DMS79 (cell line): ENCODE data around the gene TWF2.
"Not testable (repeated sequence)": the region's sequence is repeated elsewhere in the genome, so short reads cannot be mapped to it uniquely, and the experiment has no call there.

ENCODE experiments used
- DNase-seq: peaks from one replicate; lab custom pipeline; 2025; lab: John Stamatoyannopoulos, UW

TWF2 gene

DNA sequence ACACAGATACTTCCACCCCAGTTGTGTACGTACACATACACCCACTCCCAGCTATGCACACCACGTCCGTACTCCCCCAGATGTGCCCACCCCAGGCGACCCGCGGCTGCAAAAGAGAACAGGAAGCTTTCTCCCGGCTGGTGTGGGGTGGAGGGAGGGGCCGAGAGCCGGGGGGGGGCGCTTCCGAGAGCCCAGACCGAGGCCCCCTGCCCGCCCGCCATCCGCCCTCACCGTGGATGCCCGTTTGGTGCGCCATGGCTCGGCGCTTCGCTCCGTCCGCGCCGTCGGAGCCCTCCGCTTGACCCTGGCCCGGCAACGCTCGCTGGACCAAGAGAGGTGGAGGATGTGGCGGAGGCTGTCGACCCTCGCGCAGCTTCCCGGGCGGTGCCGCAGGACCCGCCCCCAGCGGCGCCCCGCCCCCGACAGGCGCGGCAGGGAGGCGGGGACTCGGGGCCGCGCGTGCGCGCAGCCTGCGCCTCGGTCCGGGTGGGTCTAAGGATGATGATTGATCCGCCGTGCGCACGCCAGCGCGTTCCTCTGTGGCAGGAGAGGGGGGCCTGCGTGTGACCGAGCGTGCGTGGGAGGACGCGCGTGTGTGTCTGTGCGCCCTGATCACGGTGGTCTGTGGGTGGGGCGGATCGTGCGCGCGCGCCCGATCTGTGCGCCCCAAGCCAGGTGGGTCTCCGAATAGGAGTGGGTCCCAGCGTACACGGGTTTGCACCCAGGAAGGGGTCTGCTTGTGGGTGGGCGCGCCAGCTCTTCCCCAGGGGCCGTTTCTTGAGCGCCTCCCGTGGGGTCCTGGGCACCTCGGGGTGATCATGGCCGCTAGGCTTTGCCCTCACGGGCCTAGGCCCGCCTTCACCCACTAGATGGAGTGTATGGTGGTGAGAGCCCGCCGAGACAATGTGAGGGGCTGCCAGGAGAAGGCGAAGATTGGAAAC is at the start of gene TWF2:
TWF2 (minus strand) TSS at position 398 of the 941 bp plus-strand sequence; CDS start at position 256, 142 bp downstream.
- DNase-seq: no peak

DNA sequence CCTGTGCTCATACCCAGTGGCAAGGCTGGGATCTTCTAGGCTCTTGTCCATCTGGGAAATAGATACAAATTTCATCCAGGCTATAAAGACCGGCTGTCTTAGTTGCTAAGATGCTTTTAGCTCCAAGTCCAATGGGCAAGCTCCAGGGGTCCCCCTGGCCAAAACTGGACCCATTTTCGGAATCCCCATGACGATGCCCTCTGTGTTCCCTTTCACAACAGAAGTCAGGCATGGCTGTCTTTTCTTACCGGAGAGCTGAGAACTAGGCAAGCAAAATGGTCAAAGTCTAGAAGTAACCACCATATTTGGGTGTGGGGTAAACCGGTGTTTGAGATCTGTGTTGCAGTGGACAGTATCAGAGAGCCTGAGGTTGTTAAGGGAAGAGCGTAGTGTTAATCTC is 49.7 kb upstream of the TWF2 start:
- no peak for DNase-seq

DNA sequence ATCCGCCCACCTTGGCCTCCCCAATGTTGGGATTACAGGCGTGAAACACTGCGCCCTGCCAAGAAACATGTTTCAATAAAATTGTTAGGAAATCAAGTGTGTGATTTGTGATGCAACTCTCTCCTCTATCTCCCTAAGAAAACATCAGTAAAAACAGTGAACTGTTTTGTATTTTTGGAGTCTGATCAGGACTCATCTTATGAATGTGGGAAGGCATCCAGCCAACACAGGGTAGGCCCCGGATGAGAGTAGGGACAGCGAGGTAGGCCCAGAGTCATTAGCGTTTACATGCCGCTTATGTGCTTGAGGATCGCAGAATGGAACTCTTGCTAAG is 47.8 kb upstream of the TWF2 start:
- DNase-seq: no peak

DNA sequence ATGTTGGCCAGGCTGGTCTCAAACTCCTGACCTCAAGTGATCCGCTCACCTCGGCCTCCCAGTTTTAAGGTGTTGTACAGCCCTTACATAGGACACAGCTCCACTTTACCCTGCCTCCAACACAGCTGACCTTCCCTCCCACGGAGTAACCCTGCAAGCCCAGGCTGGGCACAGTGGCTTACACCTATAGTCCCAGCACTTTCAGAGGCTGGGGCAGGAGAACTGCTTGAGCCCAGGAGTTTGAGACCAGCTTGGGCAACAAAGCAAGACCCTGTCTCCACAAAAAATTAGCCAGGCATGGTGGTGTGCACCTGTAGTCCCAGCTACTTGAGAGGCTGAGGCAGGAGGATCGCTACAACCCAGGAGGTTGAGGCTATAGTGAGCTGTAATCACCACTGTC is 45.1 kb upstream of the TWF2 start:
- not testable (repeated sequence) for DNase-seq

DNA sequence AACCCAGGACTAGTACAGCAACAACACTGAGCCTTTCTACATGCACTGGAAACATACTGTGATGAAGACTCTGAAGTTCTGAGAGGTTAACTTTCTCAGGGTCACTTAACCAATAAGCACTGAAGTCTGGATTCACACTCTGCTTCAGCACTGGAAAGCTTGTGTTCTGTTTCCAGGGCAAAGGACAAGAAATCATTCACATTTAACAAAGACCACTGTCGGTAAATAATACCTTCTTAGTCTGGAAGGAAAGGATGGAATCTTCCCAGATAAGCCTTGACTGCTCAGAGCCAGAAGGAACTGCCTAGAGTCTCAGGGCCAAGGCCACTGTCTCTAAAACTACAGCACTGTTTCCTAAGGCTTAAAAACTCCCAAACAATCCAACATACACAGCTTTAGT is 44.3 kb upstream of the TWF2 start:
- DNase-seq: no peak

DNA sequence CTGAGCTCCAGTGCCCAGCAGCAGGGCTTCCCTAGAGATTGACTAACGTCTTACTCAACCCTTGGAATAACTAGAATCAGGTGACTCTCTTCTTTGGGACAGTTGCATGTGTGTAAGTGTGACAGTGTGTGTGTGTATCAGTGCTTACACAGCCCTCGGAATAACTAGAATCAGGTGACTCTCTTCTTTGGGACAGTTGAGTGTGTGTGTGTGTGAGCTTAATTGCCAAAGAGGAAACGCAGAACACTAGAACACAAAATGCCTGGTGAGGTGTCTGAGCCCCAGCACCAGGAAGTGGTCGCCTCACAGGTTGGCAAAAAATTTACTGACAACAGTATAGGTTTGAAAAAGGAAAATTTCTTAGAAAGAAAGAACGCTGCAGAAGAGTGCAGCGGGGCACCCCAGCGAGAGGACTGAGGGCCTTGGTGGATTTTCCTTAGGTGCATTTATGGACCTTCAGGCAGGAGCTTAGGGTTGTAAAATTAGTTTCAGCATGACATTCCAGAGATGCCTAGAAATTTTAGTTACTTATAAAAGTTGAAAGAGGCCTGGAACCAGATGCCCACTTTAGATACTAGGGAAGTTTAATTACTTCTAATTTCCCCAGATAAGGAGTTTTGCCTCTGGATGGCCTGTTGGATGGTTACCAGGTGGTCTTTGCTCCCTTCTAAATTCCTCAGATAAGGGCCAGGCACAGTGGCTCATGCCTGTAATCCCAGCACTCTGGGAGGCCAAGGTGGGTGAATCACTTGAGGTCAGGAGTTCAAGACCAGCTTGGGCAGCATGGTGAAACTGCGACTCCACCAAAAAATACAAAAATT is 43.2 kb upstream of the TWF2 start:
- DNase-seq: no peak

DNA sequence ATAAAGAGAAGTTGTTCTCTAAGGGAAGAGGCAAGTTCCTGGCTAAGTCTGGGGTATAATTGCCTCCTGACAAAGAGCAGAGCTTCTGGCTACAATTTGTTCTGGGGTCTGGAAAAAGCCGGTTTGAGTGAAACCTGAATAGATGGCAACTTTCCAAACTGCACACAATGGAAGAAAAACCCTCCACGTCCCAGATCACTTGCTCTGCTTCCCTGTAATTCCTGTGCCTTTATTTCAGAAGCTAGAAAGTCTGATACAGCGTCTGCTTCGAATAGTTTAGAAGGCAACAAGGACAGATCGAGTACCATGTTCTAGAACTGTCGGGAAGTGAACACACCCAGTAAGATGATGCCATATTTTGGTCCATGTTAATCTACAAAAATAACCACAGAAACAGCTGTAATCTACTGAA is 41.1 kb upstream of the TWF2 start:
- peak; percentile 71 for DNase-seq

DNA sequence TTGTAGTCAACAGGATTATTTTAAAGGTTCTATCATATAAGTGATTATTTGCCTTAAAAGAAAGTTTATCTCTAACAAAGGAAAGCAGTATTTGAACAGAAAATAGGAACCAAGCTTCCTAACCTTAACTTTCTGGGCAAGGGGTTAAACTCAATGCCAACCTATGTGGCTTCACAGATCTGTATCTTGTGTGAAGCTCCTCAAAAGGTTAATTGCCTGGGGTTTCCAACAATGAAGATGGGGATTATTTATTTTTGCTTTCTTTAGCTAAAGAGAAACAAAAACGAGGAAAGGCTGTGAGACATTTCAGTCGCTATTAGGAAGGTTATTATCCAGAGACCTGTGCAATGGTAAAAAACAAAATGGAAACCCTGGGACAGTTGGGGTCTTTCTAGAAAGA is 40.6 kb upstream of the TWF2 start:
- peak; percentile 41 for DNase-seq

DNA sequence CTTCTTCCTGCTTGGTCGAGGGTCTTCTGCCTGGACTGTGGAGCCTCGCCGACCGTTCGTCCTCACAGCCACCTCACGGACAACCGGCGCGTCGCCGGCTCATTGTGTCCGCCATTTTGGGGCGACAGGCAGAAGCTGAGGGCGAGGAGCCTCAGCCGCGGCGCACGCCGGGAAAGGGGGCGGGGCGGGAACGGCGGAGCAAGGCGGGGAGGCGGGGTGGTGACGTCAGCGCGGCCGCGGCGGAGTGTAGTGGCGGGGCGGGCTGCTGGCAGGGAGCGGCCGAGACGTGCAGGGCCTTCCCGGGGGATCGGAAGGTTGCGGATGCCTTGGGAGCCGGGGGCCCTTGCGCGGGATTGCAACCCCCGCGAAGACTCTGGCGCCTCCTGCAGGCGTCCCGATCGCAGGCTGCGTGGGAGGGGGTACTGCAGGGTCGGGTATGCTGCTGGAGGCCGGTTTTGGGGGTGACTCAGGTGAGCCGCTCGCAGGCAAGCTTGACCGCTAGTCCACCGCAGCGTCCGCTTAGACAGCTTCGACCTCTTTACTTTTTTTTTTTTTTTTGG is 39.6 kb upstream of the TWF2 start, which contains the start of gene WDR82:
WDR82 (minus strand) TSS at position 140 of the 560 bp plus-strand sequence. CDS start 288 bp downstream, outside the sequence.
- DNase-seq: peak; percentile 61

DNA sequence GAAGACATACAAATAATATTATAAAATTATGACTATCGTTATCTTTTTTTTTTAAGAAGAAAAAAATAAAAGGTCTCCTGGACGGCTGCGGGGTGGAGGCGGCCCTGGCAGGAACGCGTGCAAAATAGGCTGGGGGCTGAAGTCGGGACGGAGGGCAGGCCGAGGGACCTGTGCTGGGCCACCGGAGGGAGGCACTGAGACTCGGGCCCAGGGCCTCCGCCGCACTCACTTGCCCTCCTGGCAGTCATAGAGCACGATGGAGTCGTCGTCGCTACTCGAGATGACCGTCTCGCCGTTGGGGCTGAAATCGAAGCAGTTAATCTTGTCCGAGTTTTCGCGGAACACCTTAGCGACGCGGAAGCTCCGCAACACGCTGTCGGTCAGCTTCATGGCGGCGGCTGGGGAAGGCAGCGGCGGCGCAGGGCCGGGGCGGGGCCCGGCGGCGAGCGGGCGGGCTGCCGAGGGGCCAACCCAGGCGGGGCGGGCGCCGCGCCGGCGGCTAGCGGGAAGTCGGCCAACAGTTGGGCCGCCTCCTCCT is 39.1 kb upstream of the TWF2 start:
- no peak for DNase-seq

DNA sequence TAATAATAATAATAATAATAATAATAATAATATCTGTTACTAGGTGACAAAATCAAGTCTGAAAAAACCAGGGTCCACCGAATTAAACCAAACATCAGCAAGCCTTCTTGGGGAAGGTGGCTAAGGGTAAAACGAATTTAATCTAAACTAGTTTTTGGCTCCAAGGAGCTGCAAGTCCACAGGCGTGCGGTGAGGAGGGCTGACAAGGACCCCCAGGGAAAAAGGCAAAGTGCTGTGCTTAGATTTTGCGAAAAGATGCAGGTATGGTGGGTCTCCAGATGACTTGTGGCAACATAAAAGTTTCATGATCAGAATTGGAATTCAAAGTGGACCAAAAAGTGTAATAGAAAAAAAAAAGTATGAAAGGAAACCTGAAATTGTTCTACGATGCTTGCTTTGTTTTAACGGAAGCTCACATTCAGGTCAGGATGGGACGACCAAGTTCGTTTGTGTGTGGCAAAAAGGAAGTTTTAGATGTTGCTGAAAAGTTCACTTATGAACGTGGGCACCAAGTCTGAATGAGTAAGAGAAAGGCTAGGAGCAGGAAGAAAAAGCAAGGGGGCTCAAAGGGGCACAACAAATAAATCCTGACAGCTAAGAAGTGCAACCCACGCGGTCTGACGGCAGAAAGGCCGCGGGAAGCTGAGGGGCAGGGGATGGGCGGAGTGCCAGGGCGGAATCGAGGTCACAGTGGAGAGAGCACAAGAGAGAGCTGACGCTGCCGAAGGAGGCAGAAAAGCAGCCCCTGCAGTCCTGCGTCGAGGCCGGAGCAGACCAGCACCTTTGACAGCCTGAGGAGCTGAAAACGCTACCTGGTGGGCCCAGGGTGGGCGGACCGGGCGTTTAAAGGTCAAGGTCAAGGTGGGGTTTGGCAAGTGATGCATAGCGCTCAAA is 38.4 kb upstream of the TWF2 start:
- no peak for DNase-seq

DNA sequence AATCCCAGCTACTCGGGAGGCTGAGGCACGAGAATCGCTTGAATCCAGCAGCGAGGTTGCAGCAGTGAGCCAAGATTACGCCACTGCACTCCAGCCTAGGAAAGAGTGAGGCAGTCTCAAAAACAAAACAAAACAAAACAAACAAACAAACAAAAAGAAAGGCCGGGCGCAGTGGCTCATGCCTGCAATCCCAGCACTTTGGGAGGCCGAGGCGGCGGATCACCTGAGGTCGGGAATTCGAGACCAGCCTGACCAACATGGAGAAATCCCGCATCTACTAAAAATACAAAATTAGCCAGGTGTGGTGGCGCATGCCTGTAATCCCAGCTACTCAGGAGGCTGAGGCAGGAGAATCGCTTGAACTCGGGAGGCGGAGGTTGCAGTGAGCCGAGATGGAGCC is 35.8 kb upstream of the TWF2 start:
- DNase-seq: not testable (repeated sequence)

DNA sequence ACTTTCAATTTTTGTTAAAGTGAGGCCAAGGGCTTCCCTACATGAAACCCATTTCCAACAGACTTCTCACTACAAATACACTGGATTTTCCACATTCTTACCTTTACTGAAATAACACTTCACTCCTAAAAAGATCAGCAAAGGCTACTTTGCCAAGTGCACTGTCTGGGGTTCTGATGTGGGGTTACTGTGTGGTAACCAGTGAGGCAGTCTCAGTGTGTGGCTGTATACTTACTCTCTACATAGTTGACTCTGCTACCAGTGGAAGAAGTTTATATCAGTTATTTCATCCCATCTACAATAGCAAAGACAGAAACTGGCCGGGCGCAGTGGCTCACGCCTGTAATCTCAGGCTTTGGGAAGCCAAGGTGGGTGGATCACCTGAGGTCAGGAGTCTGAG is 33.9 kb upstream of the TWF2 start:
- DNase-seq: no peak

DNA sequence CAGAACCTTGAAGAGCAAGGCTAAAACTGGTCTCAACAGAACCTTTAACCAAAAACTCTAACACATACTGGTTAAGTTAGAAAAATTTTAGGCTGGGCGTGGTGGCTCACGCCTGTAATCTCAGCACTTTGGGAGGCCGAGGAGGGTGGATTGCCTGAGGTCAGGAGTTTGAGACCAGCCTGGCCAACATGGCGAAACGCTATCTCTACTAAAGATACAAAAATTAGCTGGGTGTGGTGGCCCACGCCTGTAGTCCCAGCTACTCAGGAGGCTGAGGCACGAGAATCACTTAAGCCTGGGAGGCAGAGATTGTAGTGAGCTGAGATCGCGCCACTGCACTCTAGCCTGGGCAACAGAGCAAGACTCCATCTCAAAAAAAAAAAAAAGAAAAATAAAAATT is 33.2 kb upstream of the TWF2 start:
- not testable (repeated sequence) for DNase-seq

DNA sequence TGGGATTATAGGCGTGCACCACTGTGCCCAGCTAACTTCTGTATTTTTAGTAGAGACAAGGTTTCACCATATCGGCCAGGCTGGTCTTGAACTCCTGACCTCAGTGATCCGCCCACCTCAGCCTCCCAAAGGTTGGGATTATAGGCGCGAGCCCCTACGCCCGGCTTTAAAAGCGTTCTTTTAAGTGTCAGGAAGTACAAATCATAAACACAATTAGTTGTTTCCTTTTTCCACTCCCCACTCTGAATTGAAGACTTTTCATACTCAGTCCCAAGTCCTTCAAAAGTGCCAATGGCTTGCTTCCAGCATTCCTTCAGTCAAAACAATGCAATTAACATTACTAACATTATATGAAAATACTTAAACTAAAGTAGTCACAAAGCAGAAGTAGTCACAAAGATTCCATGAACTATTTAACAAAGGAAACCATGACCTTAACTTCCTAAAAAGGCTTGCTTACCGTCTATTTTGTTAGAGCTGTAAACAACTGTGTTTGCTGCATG is 31.3 kb upstream of the TWF2 start:
- DNase-seq: no peak

DNA sequence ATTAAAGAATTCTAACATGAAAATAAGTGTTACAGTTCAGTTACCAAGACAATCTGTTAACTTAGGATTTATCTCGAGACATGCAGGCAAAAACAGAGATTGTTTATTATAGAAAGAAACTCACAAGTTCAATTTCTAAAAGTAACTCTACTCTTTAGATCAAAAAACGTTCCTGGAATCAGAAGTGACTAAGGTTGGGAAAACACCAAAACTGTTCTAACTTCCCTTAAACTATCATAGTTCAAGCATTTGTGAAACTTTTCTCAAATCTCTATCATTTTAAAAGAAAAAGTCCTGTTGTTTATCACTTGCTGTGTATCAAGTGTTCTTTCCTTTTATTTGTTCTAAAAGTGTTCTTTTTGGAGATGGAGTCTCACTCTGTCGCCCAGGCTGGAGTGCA is 30.8 kb upstream of the TWF2 start:
- no peak for DNase-seq

DNA sequence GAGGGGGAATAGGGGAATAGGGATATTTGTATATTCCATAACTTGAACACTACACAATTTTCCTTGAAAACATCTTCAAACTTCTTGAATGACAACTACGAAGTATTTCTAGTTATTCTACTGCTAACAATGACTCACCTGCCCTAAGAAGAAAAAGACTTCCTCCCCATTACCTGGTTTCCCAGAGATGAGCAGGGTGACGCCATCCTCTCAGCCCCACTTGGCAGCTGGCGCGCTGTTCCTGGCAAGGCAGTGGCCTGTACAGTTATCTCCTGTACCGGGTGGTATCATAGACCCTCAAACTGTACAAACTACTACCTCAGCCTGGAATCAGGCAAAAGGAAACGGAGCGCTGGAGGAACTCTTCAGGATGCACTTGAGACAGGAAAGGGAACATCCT is 29.1 kb upstream of the TWF2 start:
- no peak for DNase-seq

DNA sequence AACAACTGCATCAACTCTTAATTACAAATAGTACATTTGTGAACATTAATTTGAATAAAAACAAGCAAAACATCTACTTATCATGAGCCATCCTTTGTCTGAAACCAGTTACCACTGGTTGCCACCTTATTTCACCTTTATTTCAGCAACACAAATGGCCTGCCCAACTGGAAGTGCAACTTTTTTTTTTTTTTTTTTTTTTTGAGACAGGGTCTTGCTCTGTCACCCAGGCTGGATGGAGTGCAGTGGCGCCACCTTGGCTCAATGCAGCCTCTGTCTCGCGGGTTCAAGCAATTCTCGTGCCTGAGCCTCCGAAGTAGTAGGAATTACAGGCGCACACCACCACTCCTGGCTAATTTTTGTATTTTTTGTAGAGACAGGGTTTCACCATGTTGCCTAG is 26.4 kb upstream of the TWF2 start:
- no peak for DNase-seq

DNA sequence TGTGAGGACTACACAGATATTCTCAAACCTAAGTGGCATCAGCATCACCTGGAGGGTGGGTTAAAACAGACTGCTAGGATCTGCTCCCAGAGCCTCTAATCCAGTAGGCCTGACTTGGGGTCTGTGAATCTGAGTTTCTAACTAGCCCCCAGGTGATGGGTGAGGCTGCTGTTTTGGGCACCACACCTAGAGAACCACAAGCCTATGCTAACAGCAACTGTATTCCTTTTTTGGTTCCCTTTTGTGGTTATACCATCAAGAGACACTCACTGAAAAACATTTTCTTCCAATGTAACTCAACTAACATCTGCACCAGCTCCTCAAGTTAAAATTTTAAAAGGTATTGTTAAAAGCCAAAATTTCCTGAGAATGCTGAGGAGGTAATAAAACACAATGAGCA is 23.5 kb upstream of the TWF2 start:
- DNase-seq: no peak

DNA sequence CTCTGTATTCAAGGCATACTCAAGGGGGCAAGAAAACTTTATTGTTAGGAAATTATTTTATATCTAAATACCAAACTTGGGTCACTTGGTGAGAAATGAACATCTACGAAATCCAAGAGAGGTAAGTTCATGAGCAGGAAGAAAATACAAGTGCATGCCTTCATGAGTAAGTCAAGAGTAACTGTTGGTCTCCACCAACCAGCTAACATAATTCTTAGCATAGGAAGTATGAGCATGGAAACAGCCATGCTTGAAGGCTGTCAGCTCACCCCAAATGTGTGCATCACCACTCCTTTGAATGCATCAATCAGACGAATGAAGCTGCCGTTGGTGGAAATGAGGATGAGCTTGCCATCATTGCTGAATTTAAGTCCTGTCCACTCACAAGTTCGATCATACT is 20.5 kb upstream of the TWF2 start:
- DNase-seq: no peak

DNA sequence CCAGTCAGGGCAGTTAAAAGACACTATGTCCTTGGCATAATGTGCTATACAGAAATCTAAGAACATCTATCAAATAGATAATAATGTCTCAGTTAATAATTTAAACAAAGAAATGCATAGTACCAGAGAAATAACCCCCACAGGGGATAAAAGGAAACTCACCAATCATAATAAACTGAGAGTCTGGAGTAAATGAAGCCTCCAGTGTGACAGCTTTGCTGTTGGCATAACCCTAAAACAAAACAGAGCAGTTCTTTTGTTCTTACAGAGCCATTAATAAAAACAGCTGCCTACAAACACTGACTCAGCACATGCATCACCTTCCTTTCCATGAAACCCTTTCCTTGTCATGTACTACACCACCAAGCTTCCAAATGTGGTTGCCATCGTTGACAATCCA is 20.1 kb upstream of the TWF2 start:
- no peak for DNase-seq
